NCI-H2196 treated with DMSO at 0.1 percent for 48 hours (cell line): ENCODE data around the gene TNFRSF18.
"Not testable (repeated sequence)": the region's sequence is repeated elsewhere in the genome, so short reads cannot be mapped to it uniquely, and the experiment has no call there.

ENCODE experiments used
- DNase-seq: peaks from one replicate; lab custom pipeline; 2025; ENCODE audit not compliant: unreplicated experiment; lab: John Stamatoyannopoulos, UW

TNFRSF18 gene

DNA sequence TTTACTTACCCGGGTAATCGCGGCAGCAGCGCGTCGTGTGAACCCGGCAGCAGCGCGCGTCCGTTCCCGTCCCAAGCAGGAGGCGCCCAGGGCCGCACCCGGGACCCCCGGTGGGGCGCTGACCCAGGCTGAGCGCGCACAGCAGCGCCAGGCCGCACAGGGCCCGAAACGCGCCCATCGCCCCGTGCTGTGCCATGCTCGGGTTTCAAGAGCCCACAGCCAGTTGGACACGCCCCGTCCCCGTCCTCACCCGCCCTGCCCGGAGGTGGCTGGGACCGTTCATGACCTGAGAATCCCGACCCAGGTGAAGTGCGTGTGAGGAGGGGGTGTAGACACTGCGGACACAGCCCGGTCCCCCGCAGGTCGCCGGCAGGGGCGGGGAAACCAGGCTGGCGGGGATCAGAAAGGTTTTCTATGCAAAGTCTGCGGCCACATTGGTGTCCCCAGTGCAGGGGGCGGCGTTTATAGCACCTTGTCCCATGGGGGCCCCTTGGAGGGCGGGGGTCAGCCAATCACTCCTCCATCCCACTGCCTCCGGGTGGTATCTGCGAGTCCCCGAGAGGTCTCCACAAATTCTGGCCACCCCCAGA is at the start of gene TNFRSF18:
TNFRSF18 (minus strand) TSS at position 217 of the 590 bp plus-strand sequence; CDS start at position 196, 21 bp downstream.
- no peak for DNase-seq

GRCh38 chr1:1255611-1256010 is 49.2 kb upstream of the TNFRSF18 start:
- no peak for DNase-seq

DNA sequence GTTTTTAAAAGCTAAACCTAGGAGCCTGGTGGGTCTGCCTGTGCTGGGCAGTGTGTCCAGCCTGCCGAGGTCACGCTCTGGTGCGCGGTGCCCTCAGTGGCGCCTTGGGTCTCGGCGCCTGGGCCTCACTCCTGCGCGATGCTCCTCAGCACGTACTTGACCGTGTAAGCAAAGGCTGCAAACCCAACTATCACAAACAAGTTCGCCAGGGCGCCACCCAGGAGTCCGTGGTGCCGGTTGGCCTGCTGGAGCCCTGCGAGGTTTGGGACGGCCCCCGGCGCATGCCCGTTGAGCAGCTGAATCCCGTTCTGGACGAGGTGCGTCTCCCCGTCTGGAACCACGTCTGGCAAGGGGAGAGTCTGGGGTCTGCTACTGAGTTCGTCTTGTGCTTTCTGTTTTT is 48.7 kb upstream of the TNFRSF18 start:
- DNase-seq: no peak

DNA sequence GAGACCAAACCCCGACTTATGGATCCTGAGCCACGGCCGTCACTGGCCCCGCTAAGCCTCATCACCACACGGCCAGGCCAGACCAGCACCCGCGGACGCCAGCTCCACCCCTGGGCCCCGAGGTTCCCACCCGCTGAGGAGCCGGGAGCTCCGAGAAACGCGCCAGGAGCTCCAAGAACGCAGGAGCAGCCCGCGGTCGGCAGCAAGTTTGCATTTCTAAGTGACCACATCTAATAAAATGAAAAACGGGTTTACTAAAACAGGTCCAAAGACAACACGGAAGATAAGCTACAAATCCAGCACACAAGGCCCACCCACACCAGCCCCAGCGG is 48.2 kb upstream of the TNFRSF18 start:
- DNase-seq: no peak

DNA sequence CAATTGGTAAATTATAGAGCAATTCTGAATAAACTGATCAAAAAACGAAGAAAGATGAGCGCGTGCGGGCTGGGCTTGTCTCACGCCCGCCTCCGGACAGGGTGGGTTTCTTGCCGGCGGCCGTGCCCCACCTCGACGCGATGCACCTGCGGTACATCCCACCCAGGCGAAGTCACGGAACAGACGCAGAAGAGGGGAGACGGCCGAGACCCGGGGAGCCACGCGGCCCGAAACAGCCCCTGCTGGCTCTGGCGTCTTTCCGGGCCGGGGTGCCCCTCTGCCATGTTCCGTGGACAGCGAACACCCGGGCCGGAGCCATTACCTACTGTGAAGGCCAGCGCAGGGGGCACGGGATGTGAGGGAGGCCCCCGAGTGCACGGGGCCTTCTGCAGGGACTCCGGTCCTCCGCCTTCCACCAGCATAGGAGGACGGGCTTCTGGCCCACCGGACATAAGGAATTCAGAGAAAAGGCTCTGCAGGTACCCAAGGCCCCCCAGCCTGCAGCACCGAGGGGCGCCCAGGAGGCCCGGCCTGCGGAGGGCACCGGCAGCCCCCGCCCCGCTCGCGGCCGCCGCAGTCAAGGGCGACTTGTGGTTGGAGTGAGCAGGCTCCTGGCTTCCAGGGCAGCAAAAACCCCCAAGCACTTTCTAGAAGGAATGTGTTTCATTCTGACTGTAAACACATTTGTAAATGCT is 47.7 kb upstream of the TNFRSF18 start:
- no peak for DNase-seq

DNA sequence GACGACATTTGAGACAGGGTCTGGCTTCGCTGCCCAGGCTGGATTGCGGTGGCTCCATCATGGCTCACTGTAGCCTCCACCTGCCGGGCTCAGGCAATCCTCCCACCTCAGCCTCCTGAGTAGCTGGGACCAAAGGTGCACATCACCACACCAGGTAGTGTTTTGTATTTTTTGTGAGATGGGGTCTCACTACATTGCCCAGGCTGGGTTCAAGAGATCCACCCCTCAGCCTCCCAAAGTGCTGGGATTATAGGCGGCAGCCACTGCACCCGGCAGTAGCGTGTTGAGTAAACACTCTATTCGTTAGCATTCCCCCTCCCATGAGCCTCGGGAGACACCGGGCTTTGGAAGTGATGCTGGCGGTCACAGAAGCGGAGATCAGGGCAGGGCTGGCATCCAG is 46.9 kb upstream of the TNFRSF18 start:
- DNase-seq: no peak

- DNase-seq: peak; percentile 47
Observed at GRCh38 chr1:1250786-1251284, 44.4 kb upstream of the TNFRSF18 start.

GRCh38 chr1:1248009-1248913 is 41.9 kb upstream of the TNFRSF18 start:
- DNase-seq: not testable (repeated sequence)

GRCh38 chr1:1247341-1247913 is 41.0 kb upstream of the TNFRSF18 start:
- no peak for DNase-seq

DNA sequence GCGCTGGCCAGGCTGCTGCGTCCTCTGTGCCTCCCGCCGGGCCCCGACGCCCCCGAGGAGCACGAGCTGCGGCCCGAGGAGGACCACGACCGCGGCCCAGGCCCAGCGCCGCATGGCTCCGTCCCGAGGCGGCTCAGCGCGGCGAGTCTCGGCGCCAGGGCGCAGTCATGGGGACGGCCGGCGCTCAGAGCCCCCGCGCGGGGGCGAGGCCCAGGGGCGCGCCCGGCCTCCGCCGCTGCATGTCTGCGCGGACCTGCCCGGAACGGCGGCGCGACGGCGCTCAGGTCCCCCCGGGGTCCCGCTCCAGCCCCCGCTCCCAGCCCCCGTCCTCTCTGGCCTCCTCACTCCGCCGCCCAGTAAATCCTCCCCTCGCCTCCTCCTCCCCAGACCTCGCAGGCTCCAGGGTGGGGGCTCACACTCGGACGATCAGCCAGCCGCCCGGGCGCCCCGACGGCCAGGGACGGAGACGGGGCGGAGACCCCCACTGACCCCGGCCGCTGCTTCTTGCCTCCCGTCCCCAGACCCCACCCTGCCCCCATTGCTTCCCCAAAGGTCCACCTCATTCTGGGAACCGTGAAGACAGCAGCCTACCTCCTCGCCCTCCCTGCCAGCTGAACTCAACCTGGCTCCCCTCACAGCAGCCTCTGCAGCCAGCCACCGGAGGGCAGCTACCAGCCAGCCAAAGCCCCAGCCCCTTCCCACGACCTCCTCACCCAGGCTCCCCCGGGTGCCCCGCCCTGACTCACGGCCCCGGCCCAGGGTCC is 40.4 kb upstream of the TNFRSF18 start, which contains the start of gene C1QTNF12:
C1QTNF12 (minus strand) TSS at position 146 of the 764 bp plus-strand sequence; CDS start at position 114, 32 bp downstream.
- DNase-seq: no peak

GRCh38 chr1:1245817-1246576 is 39.6 kb upstream of the TNFRSF18 start:
- DNase-seq: no peak

GRCh38 chr1:1245178-1245816 is 38.9 kb upstream of the TNFRSF18 start:
- DNase-seq: no peak

- no peak for DNase-seq
Observed at GRCh38 chr1:1244192-1244811, 37.9 kb upstream of the TNFRSF18 start.

- no peak for DNase-seq
Observed at GRCh38 chr1:1243807-1244191, 37.4 kb upstream of the TNFRSF18 start.

DNA sequence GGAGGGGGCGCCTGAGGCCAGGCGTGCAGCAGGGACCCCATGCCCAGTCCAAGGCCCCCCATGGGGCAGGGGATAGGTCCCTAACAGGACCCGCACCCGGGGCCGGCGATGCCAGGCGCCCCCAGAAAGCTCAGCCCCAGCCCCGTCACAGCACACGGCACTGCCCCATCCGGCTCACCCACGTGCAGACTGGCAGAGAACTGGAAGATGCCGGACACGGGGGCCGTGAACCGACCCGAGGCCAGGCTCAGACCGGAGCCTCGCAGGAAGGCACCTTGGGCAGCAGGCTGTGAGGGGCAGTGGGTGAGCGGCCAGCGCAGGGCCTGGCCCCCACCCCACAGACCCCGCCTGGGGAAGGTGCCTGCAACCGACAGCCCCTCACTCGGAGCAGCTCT is 36.9 kb upstream of the TNFRSF18 start:
- DNase-seq: no peak

GRCh38 chr1:1242461-1243265 is 36.3 kb upstream of the TNFRSF18 start:
- no peak for DNase-seq

DNA sequence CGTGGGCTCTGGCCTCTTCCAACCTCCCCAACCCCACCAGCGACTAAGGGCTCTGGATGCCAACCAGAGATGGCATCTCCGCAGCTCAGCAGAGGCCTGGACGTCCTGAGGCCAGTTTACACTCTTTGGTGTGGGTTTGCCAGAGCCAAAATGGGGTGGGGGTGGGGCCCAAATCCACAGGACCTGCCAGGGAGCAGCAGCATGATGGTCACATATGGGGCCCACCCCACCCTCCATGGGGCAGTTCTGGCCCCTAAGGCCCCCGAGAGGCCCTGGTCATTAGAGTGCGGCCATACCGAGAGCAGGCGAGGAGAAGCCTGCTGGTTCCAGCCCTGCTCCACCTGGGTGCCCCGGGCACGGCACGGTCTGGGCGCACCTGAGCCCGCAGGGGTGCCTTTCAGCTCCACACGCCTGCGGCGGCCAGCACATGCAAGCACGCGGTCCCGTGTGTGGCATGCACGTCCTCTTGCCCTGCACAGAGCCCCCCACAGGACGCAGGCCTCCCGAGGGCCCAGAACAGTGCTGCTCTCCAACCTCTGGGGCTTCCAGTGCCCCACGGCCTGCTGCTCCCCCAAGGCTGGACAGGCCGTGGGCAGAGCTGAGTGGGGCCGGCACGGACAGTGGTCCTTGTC is 35.3 kb upstream of the TNFRSF18 start:
- no peak for DNase-seq
